ENCODE measurements around the gene ALX3.

ALX3 gene

DNA sequence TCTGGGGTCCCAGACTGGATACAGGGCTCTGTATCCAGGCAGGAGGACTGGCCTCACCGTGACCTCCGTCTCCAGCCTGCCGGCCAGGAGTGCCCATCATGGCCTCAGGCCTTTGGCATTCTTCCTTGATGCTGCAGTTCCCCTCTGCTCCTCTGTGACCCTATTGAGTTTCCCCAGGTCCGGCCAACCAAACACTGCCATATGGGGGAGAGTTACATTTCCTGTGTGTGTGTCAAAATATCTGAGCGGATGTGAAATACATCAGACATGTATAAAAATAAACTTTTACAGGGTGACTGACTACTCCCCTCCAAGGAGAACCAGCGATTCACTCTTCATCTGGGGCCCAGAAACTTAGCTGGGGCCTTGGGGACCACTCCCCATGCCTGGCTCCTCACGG, 31.6 kb upstream of the ALX3 start:
- POLR2A ChIA-PET = no interaction called here
- Histone ChIP-seq H3K4me1 (ENCODE audit: control insufficient read depth, insufficient read depth, low read length) (no peaks in the 10 kb centered on the region), H3K4me3 (ENCODE audit: low read depth, low read length) (no peak overlapping the region), H3K27ac (ENCODE audit: extremely low read depth, low read depth, low read length) (no peak overlapping the region), H3K9me3 (ENCODE audit: control insufficient read depth, insufficient read depth, low read depth, low read length) (no peaks in the 10 kb centered on the region), H3K36me3 (ENCODE audit: control insufficient read depth in 2 of 2, insufficient read depth in 1 of 2, low read length in 2 of 2) (no peaks in the 10 kb centered on the region)
- CTCF ChIA-PET = interaction anchor here (0.7 to 12.4 kb wide), 4 partner anchors 12 to 102 kb away, joined by 4 to 182 read pairs (median 52); no protein-coding TSS in a partner anchor
- TF ChIP-seq ZNF146 (tag by site-specific recombination; IDR thresholded peaks at IDR 0.05) (no peak), ZNF626 (tag by site-specific recombination; IDR thresholded peaks at IDR 0.05) (no peak), ZBTB1 (tag by site-specific recombination; IDR thresholded peaks at IDR 0.05) (no peak), ZNF202 (tag by site-specific recombination; IDR thresholded peaks at IDR 0.05; ENCODE audit: borderline replicate concordance) (no peak), ZBTB21 (tag by site-specific recombination; IDR thresholded peaks at IDR 0.05) (no peak), ZNF138 (tag by site-specific recombination; IDR thresholded peaks at IDR 0.05; ENCODE audit: borderline replicate concordance) (no peak), ZNF155 (tag by site-specific recombination; IDR thresholded peaks at IDR 0.05) (no peak), MZF1 (tag by site-specific recombination; IDR thresholded peaks at IDR 0.05; ENCODE audit: borderline replicate concordance) (no peak), ZNF324 (tag by site-specific recombination; IDR thresholded peaks at IDR 0.05) (no peak), ZNF404 (tag by site-specific recombination; IDR thresholded peaks at IDR 0.05) (no peak)
- TF ChIP-seq, protein P1, sequence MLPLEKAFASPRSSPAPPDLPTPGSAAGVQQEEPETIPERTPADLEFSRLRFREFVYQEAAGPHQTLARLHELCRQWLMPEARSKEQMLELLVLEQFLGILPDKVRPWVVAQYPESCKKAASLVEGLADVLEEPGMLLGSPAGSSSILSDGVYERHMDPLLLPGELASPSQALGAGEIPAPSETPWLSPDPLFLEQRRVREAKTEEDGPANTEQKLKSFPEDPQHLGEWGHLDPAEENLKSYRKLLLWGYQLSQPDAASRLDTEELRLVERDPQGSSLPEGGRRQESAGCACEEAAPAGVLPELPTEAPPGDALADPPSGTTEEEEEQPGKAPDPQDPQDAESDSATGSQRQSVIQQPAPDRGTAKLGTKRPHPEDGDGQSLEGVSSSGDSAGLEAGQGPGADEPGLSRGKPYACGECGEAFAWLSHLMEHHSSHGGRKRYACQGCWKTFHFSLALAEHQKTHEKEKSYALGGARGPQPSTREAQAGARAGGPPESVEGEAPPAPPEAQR (tag by site-specific recombination; IDR thresholded peaks at IDR 0.05) = no peak
- TF ChIP-seq, protein P2, sequence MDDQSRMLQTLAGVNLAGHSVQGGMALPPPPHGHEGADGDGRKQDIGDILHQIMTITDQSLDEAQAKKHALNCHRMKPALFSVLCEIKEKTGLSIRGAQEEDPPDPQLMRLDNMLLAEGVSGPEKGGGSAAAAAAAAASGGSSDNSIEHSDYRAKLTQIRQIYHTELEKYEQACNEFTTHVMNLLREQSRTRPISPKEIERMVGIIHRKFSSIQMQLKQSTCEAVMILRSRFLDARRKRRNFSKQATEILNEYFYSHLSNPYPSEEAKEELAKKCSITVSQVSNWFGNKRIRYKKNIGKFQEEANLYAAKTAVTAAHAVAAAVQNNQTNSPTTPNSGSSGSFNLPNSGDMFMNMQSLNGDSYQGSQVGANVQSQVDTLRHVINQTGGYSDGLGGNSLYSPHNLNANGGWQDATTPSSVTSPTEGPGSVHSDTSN (CRISPR knock-in tag; IDR thresholded peaks at IDR 0.05) = no peak

DNA sequence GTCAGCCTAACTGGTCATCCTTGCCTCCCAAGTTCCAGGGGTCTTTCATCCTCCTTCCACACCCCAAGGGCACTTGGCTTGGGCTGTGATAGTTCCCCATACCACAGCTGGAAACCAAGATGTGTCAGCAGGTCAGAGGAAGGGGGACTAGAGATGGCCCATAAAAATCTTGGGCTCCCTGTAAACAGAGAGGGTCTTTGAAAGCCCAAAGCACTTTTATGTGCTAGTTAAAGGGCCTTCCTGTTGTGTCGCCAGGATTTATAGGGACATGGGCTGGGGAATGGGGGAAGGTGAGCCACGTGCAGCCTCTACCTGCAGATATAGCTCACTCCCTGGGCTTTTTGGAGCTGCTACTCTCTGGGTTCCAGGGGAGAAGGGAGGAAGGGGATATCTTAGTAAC, 29.9 kb upstream of the ALX3 start:
- H3K9me3 ChIP-seq (ENCODE audit: control insufficient read depth, insufficient read depth, low read depth, low read length) = no peaks in the 10 kb centered on the region
- H3K4me3 ChIP-seq (ENCODE audit: low read depth, low read length) = no peak overlapping the region
- no peaks in the 10 kb centered on the region for H3K36me3 ChIP-seq (ENCODE audit: control insufficient read depth in 2 of 2, insufficient read depth in 1 of 2, low read length in 2 of 2)
- TF ChIP-seq ZFHX2 (tag by site-specific recombination; conservative IDR thresholded peaks at IDR 0.05) (0 out of 2 replicates have a peak, but pooled peaks have one; percentile 18), ZIC2 (tag by site-specific recombination; IDR thresholded peaks at IDR 0.05) (peak; percentile 95), ZNF350 (tag by site-specific recombination; IDR thresholded peaks at IDR 0.05) (no peak)
- ChIA-PET POLR2A (no interaction called here), CTCF (interaction anchor here (0.5 to 12.4 kb wide), 4 partner anchors 10 to 1976 kb away, joined by 3 to 182 read pairs (median 4); no protein-coding TSS in a partner anchor)
- no peaks in the 10 kb centered on the region for H3K4me1 ChIP-seq (ENCODE audit: control insufficient read depth, insufficient read depth, low read length)
- H3K27ac ChIP-seq (ENCODE audit: extremely low read depth, low read depth, low read length) = no peak overlapping the region

DNA sequence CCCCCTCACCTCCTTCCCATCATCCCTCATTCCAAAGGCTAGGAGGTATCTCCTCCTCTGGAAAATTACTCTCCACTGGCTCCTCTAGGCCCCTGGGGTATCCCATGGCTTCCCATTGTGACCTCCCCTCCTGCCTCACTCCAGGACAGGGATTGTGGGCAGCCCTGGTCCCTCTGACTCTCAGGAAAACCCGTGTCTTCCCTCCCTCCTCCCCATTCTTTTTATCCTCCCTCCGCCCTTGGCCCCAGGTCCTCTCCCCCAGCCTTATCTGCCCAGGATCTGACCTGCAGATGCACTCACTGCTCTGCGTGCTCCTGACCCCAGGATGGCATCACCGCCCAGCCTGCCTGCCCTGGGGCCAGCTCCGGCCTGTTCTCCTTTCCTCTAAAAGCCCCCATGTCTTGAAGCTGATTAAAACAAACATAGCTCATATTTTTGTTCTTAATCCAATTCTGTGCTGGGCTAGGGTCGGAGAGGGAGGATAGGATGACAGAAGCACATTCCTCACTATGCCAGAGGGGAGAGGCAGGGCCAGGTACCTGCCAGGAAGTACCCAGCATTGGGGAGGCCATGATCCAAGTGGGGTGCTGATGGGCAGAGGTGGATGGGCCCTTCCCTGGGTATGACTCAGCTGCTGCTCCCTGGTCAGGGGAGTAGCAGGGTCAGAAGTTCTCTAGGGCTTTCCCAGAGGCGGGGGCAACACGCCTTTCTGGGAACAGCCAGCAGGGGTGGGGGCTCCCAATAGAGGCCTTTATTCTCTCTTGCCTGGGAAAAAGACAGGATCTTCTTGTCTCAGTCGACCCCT, 28.0 kb upstream of the ALX3 start:
- Histone ChIP-seq H3K4me1 (ENCODE audit: control insufficient read depth, insufficient read depth, low read length) (no peaks in the 10 kb centered on the region), H3K4me3 (ENCODE audit: low read depth, low read length) (no peak overlapping the region), H3K36me3 (ENCODE audit: control insufficient read depth in 2 of 2, insufficient read depth in 1 of 2, low read length in 2 of 2) (no peaks in the 10 kb centered on the region), H3K9me3 (ENCODE audit: control insufficient read depth, insufficient read depth, low read depth, low read length) (no peaks in the 10 kb centered on the region), H3K27ac (ENCODE audit: extremely low read depth, low read depth, low read length) (no peak overlapping the region)
- CTCF ChIA-PET = interaction anchor here (0.7 to 12.4 kb wide), 6 partner anchors 8 to 322 kb away, joined by 3 to 182 read pairs (median 3); no protein-coding TSS in a partner anchor
- POLR2A ChIA-PET = interaction anchor here (0.5 kb wide), 1 partner anchor 40 kb away, joined by 3 read pairs; no protein-coding TSS in a partner anchor
- no peak for TF ChIP-seq EGR2 (tag by site-specific recombination; IDR thresholded peaks at IDR 0.05; ENCODE audit: low read depth)
- TF ChIP-seq ZNF843 (tag by site-specific recombination; IDR thresholded peaks at IDR 0.05) = no peak
- peak; percentile 80 for TF ChIP-seq ZNF341 (tag by site-specific recombination; IDR thresholded peaks at IDR 0.05; ENCODE audit: low read depth)
- TF ChIP-seq ZIC2 (tag by site-specific recombination; IDR thresholded peaks at IDR 0.05) = peak; percentile 76
- no peak for TF ChIP-seq ZBTB1 (tag by site-specific recombination; IDR thresholded peaks at IDR 0.05)
- TF ChIP-seq ZBTB7A (tag by site-specific recombination; IDR thresholded peaks at IDR 0.05; ENCODE audit: low read depth) = no peak
- TF ChIP-seq ZNF184 (tag by site-specific recombination; IDR thresholded peaks at IDR 0.05) = no peak
- TF ChIP-seq, protein P3, sequence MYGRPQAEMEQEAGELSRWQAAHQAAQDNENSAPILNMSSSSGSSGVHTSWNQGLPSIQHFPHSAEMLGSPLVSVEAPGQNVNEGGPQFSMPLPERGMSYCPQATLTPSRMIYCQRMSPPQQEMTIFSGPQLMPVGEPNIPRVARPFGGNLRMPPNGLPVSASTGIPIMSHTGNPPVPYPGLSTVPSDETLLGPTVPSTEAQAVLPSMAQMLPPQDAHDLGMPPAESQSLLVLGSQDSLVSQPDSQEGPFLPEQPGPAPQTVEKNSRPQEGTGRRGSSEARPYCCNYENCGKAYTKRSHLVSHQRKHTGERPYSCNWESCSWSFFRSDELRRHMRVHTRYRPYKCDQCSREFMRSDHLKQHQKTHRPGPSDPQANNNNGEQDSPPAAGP (tag by site-specific recombination; IDR thresholded peaks at IDR 0.05) = peak; percentile 61; the same call in 1 of the 2 replicates
- peak; percentile 45; the same call in 1 of the 2 replicates for TF ChIP-seq WT1 (tag by site-specific recombination; IDR thresholded peaks at IDR 0.05)
